ENCODE results near the gene DMXL2.
A peak's percentile ranks its signal among the peaks of the same experiment; 100 is the strongest.

The DMXL2 gene

DNA sequence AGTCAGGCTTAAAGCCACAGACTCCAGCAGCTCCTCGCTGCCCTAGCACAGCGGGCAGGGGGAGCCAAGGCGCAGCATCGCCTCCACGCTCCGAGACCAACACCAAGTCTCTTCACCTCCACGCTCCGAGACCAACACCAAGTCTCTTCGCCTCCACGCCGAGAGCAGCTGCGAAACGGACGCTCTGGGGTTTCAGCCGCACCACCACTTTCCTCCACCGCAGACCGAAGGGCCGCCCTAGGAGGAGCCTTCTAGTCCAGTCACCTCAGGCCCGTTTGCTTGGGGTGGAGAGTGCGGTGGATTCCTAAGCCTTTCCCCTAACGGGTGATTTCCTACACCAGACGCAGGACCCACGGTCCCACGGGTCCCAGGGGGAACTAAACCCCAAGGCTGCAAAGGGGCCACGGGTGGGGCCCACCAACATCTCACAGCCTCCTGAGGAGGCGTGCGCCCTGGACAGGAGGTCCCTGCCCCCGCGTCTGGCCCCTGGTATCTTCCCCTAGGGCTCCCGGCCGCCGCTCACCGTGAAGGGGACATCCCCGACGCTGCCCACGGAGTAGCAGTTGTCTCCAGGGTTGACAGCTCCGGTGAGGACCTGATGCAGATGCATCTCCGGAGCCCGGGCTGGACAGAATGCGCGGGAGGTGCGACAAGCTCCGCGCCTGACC is 501 bp downstream of the DMXL2 start:
- DNase-seq (ENCODE audit: low spot score): peak; percentile 31

DNA sequence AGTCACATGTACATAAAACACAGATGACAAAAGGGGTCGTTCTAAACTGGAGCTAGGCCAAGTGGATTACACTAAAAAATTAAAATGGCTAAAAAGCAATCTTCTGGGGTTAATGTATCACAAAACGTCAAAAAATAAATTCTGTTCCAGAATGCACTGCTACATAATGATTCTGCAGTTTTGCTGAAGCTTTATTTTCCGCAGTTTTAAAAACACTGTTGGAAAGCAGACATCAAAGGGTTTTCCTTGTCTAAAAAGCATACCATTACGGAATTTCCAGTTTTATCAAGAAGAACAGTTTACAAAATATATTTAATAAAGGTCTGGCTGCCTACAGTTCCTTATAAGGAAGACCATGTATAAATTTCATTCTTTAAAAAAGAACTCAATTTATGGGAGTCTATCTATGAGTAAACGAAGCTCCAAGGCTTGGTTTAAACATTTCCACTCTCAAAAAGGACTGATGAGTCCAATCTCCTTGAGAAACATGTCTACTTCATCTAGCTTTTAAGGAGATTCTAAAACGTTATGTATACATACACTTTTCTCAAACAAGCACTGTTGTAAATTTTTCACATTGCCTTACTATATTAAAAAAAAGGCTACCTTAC is 1.3 kb downstream of the DMXL2 start:
- Histone ChIP-seq H3K27me3 (ENCODE audit: control insufficient read depth in 3 of 3, insufficient read depth in 3 of 3, low read depth in 1 of 3, low read length in 3 of 3) (peaks cover 0 to 11% (median 0%) of the 10 kb centered on the region in 3 experiments), H3K9ac (ENCODE audit: low read depth, low read length, poor library complexity) (no peak overlapping the region), H4K8ac (ENCODE audit: low read depth, low read length) (no peak overlapping the region), H3K23ac (ENCODE audit: low read depth, low read length, poor library complexity) (no peak overlapping the region), H4K91ac (ENCODE audit: low read depth, low read length, poor library complexity) (no peak overlapping the region), H3K18ac (ENCODE audit: low read length) (no peak overlapping the region), H3K4me3 (ENCODE audit: low read length in 2 of 2) (peak overlapping the region in 1 of 2 donors; percentile 93), H3K14ac (ENCODE audit: low read length) (no peak overlapping the region), H2AFZ (ENCODE audit: low read length) (peak overlapping the region; percentile 99), H3K9me3 (replicated peaks in 1 of 2; ENCODE audit: control insufficient read depth in 2 of 2, insufficient read depth in 1 of 2, low read depth in 1 of 2, low read length in 2 of 2) (no peaks in the 10 kb centered on the region), H2BK12ac (ENCODE audit: low read length) (no peak overlapping the region), H3K36me3 (replicated peaks in 1 of 2; ENCODE audit: control insufficient read depth in 2 of 2, insufficient read depth in 2 of 2, low read length in 2 of 2) (no peaks in the 10 kb centered on the region), H3K79me1 (ENCODE audit: low read depth, low read length) (peaks cover 8% of the 10 kb centered on the region), H3K4me2 (ENCODE audit: insufficient read depth, low read length, poor library complexity, severe bottlenecking) (no peak overlapping the region), H3K4me1 (ENCODE audit: control insufficient read depth in 2 of 2, insufficient read depth in 1 of 2, low read depth in 1 of 2, low read length in 2 of 2) (peaks cover 0 to 4% of the 10 kb centered on the region in 2 donors), H2BK120ac (ENCODE audit: low read depth, low read length) (no peak overlapping the region), H3K4ac (ENCODE audit: low read length) (no peak overlapping the region), H2BK5ac (ENCODE audit: low read length) (no peak overlapping the region), H2BK15ac (ENCODE audit: low read length) (no peak overlapping the region), H2AK5ac (ENCODE audit: low read depth, low read length) (no peak overlapping the region), H3K27ac (replicated peaks; ENCODE audit: low read length) (no peak overlapping the region)
- WGBS, 2 donors (ENCODE audit: extremely low coverage in 2 of 2, insufficient read length in 2 of 2, insufficient replicate concordance in 1 of 2): no CpG with 5 or more reads among the region's 6 CpGs
- DNase-seq (ENCODE audit: low spot score): no peak

More for the DNA sequence above, 501 bp downstream of the DMXL2 start:
- Histone ChIP-seq H2AK5ac (ENCODE audit: low read depth, low read length) (peak overlapping the region; percentile 13), H3K27me3 (ENCODE audit: control insufficient read depth in 3 of 3, insufficient read depth in 3 of 3, low read depth in 1 of 3, low read length in 3 of 3) (peaks cover 0 to 15% (median 0%) of the 10 kb centered on the region in 3 experiments), H3K4me2 (ENCODE audit: insufficient read depth, low read length, poor library complexity, severe bottlenecking) (peak overlapping the region; percentile 71), H3K14ac (ENCODE audit: low read length) (peak overlapping the region; percentile 86), H2BK5ac (ENCODE audit: low read length) (peak overlapping the region; percentile 93), H4K8ac (ENCODE audit: low read depth, low read length) (no peak overlapping the region), H2AFZ (ENCODE audit: low read length) (peak overlapping the region; percentile 99), H2BK120ac (ENCODE audit: low read depth, low read length) (peak overlapping the region; percentile 41), H3K27ac (replicated peaks; ENCODE audit: low read length) (peak overlapping the region; percentile 89), H2BK12ac (ENCODE audit: low read length) (no peak overlapping the region), H3K36me3 (replicated peaks in 1 of 2; ENCODE audit: control insufficient read depth in 2 of 2, insufficient read depth in 2 of 2, low read length in 2 of 2) (no peaks in the 10 kb centered on the region), H4K91ac (ENCODE audit: low read depth, low read length, poor library complexity) (no peak overlapping the region), H3K18ac (ENCODE audit: low read length) (peak overlapping the region; percentile 95), H3K9ac (ENCODE audit: low read depth, low read length, poor library complexity) (peak overlapping the region; percentile 96), H3K4me1 (ENCODE audit: control insufficient read depth in 2 of 2, insufficient read depth in 1 of 2, low read depth in 1 of 2, low read length in 2 of 2) (peaks cover 0 to 4% of the 10 kb centered on the region in 2 donors), H3K23ac (ENCODE audit: low read depth, low read length, poor library complexity) (peak overlapping the region; percentile 98), H3K4me3 (ENCODE audit: low read length in 2 of 2) (peak overlapping the region; percentile 93 to 97), H2BK15ac (ENCODE audit: low read length) (peak overlapping the region; percentile 56), H3K79me1 (ENCODE audit: low read depth, low read length) (peaks cover 8% of the 10 kb centered on the region), H3K9me3 (replicated peaks in 1 of 2; ENCODE audit: control insufficient read depth in 2 of 2, insufficient read depth in 1 of 2, low read depth in 1 of 2, low read length in 2 of 2) (no peaks in the 10 kb centered on the region), H3K4ac (ENCODE audit: low read length) (peak overlapping the region; percentile 10)
- no CpG with 5 or more reads among the region's 44 CpGs for WGBS, 2 donors (ENCODE audit: extremely low coverage in 2 of 2, insufficient read length in 2 of 2, insufficient replicate concordance in 1 of 2)

- Histone ChIP-seq H3K79me1 (ENCODE audit: low read depth, low read length) (peaks cover 8% of the 10 kb centered on the region), H3K9me3 (replicated peaks in 1 of 2; ENCODE audit: control insufficient read depth in 2 of 2, insufficient read depth in 1 of 2, low read depth in 1 of 2, low read length in 2 of 2) (no peaks in the 10 kb centered on the region), H2BK12ac (ENCODE audit: low read length) (no peak overlapping the region), H3K36me3 (replicated peaks in 1 of 2; ENCODE audit: control insufficient read depth in 2 of 2, insufficient read depth in 2 of 2, low read length in 2 of 2) (no peaks in the 10 kb centered on the region), H4K8ac (ENCODE audit: low read depth, low read length) (no peak overlapping the region), H3K14ac (ENCODE audit: low read length) (no peak overlapping the region), H3K23ac (ENCODE audit: low read depth, low read length, poor library complexity) (no peak overlapping the region), H3K27ac (replicated peaks; ENCODE audit: low read length) (no peak overlapping the region), H4K91ac (ENCODE audit: low read depth, low read length, poor library complexity) (no peak overlapping the region), H2BK5ac (ENCODE audit: low read length) (no peak overlapping the region), H3K18ac (ENCODE audit: low read length) (no peak overlapping the region), H3K9ac (ENCODE audit: low read depth, low read length, poor library complexity) (no peak overlapping the region), H3K4me1 (ENCODE audit: control insufficient read depth in 2 of 2, insufficient read depth in 1 of 2, low read depth in 1 of 2, low read length in 2 of 2) (peaks cover 0 to 4% of the 10 kb centered on the region in 2 donors), H2BK15ac (ENCODE audit: low read length) (no peak overlapping the region), H2AFZ (ENCODE audit: low read length) (peak overlapping the region; percentile 99), H3K4me2 (ENCODE audit: insufficient read depth, low read length, poor library complexity, severe bottlenecking) (peak overlapping the region; percentile 32), H3K27me3 (ENCODE audit: control insufficient read depth in 3 of 3, insufficient read depth in 3 of 3, low read depth in 1 of 3, low read length in 3 of 3) (peaks cover 0 to 9% (median 0%) of the 10 kb centered on the region in 3 experiments), H2AK5ac (ENCODE audit: low read depth, low read length) (no peak overlapping the region), H3K4me3 (ENCODE audit: low read length in 2 of 2) (peak overlapping the region in 1 of 2 donors; percentile 93), H2BK120ac (ENCODE audit: low read depth, low read length) (no peak overlapping the region), H3K4ac (ENCODE audit: low read length) (no peak overlapping the region)
- no CpG with 5 or more reads among the region's 4 CpGs for WGBS, 2 donors (ENCODE audit: extremely low coverage in 2 of 2, insufficient read length in 2 of 2, insufficient replicate concordance in 1 of 2)
- no peak for DNase-seq (ENCODE audit: low spot score)
These were observed 1.9 kb downstream of the DMXL2 start for GRCh38 chr15:51620641-51621040.

DNA sequence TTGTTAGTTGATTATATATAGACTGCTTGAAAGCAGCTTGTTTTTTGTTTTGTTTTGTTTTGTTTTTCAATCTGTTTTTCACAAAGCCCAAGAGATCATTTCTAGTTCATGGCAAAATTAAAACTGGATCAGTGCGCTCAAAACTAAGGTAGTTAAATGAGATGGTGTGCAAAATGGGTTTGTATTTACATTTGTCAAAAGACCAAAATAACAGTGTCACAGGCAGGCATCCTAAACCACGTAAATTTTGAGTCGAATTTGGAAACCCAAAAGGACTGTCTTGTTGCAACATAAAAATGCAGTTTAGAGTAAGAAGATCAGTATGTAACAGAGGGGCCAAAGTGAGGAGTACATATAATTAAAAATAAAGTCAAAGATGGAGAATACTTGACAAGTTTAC is 2.4 kb downstream of the DMXL2 start:
- Histone ChIP-seq H3K36me3 (replicated peaks in 1 of 2; ENCODE audit: control insufficient read depth in 2 of 2, insufficient read depth in 2 of 2, low read length in 2 of 2) (no peaks in the 10 kb centered on the region), H2BK5ac (ENCODE audit: low read length) (no peak overlapping the region), H3K4me1 (ENCODE audit: control insufficient read depth in 2 of 2, insufficient read depth in 1 of 2, low read depth in 1 of 2, low read length in 2 of 2) (peaks cover 0 to 4% of the 10 kb centered on the region in 2 donors), H2BK12ac (ENCODE audit: low read length) (no peak overlapping the region), H4K8ac (ENCODE audit: low read depth, low read length) (no peak overlapping the region), H4K91ac (ENCODE audit: low read depth, low read length, poor library complexity) (no peak overlapping the region), H3K14ac (ENCODE audit: low read length) (no peak overlapping the region), H3K27ac (replicated peaks; ENCODE audit: low read length) (no peak overlapping the region), H2BK15ac (ENCODE audit: low read length) (no peak overlapping the region), H2AFZ (ENCODE audit: low read length) (no peak overlapping the region), H3K79me1 (ENCODE audit: low read depth, low read length) (peaks cover 8% of the 10 kb centered on the region), H3K4me3 (ENCODE audit: low read length in 2 of 2) (no peak overlapping the region), H3K27me3 (ENCODE audit: control insufficient read depth in 3 of 3, insufficient read depth in 3 of 3, low read depth in 1 of 3, low read length in 3 of 3) (peaks cover 0 to 6% (median 0%) of the 10 kb centered on the region in 3 experiments), H3K23ac (ENCODE audit: low read depth, low read length, poor library complexity) (no peak overlapping the region), H3K4me2 (ENCODE audit: insufficient read depth, low read length, poor library complexity, severe bottlenecking) (no peak overlapping the region), H2AK5ac (ENCODE audit: low read depth, low read length) (no peak overlapping the region), H3K18ac (ENCODE audit: low read length) (no peak overlapping the region), H3K9me3 (replicated peaks in 1 of 2; ENCODE audit: control insufficient read depth in 2 of 2, insufficient read depth in 1 of 2, low read depth in 1 of 2, low read length in 2 of 2) (no peaks in the 10 kb centered on the region), H3K9ac (ENCODE audit: low read depth, low read length, poor library complexity) (no peak overlapping the region), H2BK120ac (ENCODE audit: low read depth, low read length) (no peak overlapping the region), H3K4ac (ENCODE audit: low read length) (no peak overlapping the region)
- DNase-seq (ENCODE audit: low spot score): no peak
- WGBS, 2 donors (ENCODE audit: extremely low coverage in 2 of 2, insufficient read length in 2 of 2, insufficient replicate concordance in 1 of 2): no CpG with 5 or more reads among the region's 3 CpGs
